OCI-LY7 (cell line): ENCODE measurements around the gene SEC24D. TPM values are rescaled to one million over a fixed set of nuclear protein-coding genes. Genes with fewer than 3 reads are reported as not detected.

Experiments
- BruUV-seq: library from RNA; stranded (reverse); fragments of 400-500 nt; replicated peaks from 2 replicates; lab custom pipeline; 2021; lab: Mats Ljungman, UMichigan
- CTCF ChIA-PET: fragments of 300-600 bp; sonication (Branson Sonifier 250); formaldehyde crosslinking; loops from one replicate; lab custom pipeline; 2022; ENCODE audit warnings: antibody characterized with exemption; ENCODE audit not compliant: unreplicated experiment; lab: Charles Lee
- POLR2A ChIA-PET: fragments of 300-600 bp; sonication (Branson Sonifier 250); formaldehyde crosslinking; loops from one replicate; lab custom pipeline; 2022; ENCODE audit warnings: antibody characterized with exemption; lab: Charles Lee
- DNase-seq: peaks from one replicate; pipeline ENCODE4 v3.0.0-alpha.2; 2015; ENCODE audit warnings: low spot score
- H2AFZ ChIP-seq: fragments of 200-600 bp; sonication (generic), shearing (Covaris generic); 2 replicates; pipeline ENCODE4 v1.6.1; 2014; ENCODE audit warnings: mild to moderate bottlenecking, antibody characterized with exemption, low read length, moderate library complexity
- H3K27ac ChIP-seq: fragments of 200-600 bp; sonication (generic); 2 replicates; pipeline ENCODE4 v1.5.1; 2014; ENCODE audit warnings: mixed run types, low read depth, mild to moderate bottlenecking, moderate library complexity, low read length, inconsistent platforms; ENCODE audit not compliant: poor library complexity, severe bottlenecking
- H3K36me3 ChIP-seq: fragments of 200-600 bp; sonication (generic); 2 replicates; pipeline ENCODE4 v1.6.1; 2014; ENCODE audit warnings: mild to moderate bottlenecking, antibody characterized with exemption, low read length, moderate library complexity, mixed read lengths; ENCODE audit not compliant: insufficient read depth
- H3K4me1 ChIP-seq: fragments of 200-600 bp; sonication (generic); 2 replicates; pipeline ENCODE4 v1.5.1; 2014; ENCODE audit warnings: mild to moderate bottlenecking, low read length; ENCODE audit not compliant: insufficient read depth, poor library complexity, severe bottlenecking
- H3K4me2 ChIP-seq: fragments of 200-600 bp; sonication (generic); 2 replicates; pipeline ENCODE4 v1.6.1; 2014; ENCODE audit warnings: mild to moderate bottlenecking, low read length
- H3K4me3 ChIP-seq: fragments of 200-600 bp; sonication (generic); 2 replicates; pipeline ENCODE4 v1.5.1; 2014; ENCODE audit warnings: mild to moderate bottlenecking, low read depth, low read length; ENCODE audit not compliant: poor library complexity, severe bottlenecking
- H3K79me2 ChIP-seq: fragments of 200-600 bp; sonication (generic); 2 replicates; pipeline ENCODE4 v1.6.1; 2016; ENCODE audit warnings: low read depth, mild to moderate bottlenecking, low read length, moderate library complexity, mixed read lengths; ENCODE audit not compliant: insufficient read depth
- H3K9me2 ChIP-seq: fragments of 200-600 bp; sonication (generic); 2 replicates; pipeline ENCODE4 v1.6.1; 2016; ENCODE audit warnings: mild to moderate bottlenecking, low read length, mixed read lengths; ENCODE audit not compliant: insufficient read depth
- H3K9me3 ChIP-seq: fragments of 200-600 bp; sonication (generic); 2 replicates; pipeline ENCODE4 v1.6.1; 2014; ENCODE audit warnings: mild to moderate bottlenecking, mixed run types, low read length, mixed read lengths
- H4K20me1 ChIP-seq: fragments of 200-600 bp; sonication (generic); 2 replicates; pipeline ENCODE4 v1.6.1; 2014; ENCODE audit warnings: mild to moderate bottlenecking, antibody characterized with exemption, low read length, moderate library complexity, mixed read lengths; ENCODE audit not compliant: insufficient read depth
- EZH2phosphoT487 ChIP-seq: fragments of 200-600 bp; sonication (generic); IDR thresholded peaks from 2 replicates; pipeline ENCODE4 v1.6.1; 2018; ENCODE audit warnings: low read depth, borderline replicate concordance, mild to moderate bottlenecking, mixed run types, antibody characterized with exemption, low read length, moderate library complexity, mixed read lengths
- intact Hi-C: fragments of 100-400 bp; cut with micrococcal nuclease; formaldehyde crosslinking; loops from one replicate; pipeline ENCODE4 v1.10.0; 2022; ENCODE audit not compliant: unreplicated experiment
- total RNA-seq, 2 experiments: library from RNA; depleted of rRNA in 1 of 2; stranded (reverse); fragments of >200 nt in 1 of 2; shearing (Covaris generic) in 1 of 2; gene quantifications; 2 replicates each; pipeline ENCODE4 v1.2.3, GENCODE V29; 2014 to 2022
- TF ChIP-seq, protein P1 (sequence below): fragments of 200-600 bp; sonication (generic); conservative IDR thresholded peaks from 2 replicates; pipeline ENCODE4 v1.5.1; 2014; ENCODE audit warnings: mild to moderate bottlenecking, antibody characterized with exemption, low read length, moderate library complexity, mixed read lengths

Gene SEC24D
- total RNA-seq, 2 experiments from 2014 or later: 15.1 to 56.1 TPM

DNA sequence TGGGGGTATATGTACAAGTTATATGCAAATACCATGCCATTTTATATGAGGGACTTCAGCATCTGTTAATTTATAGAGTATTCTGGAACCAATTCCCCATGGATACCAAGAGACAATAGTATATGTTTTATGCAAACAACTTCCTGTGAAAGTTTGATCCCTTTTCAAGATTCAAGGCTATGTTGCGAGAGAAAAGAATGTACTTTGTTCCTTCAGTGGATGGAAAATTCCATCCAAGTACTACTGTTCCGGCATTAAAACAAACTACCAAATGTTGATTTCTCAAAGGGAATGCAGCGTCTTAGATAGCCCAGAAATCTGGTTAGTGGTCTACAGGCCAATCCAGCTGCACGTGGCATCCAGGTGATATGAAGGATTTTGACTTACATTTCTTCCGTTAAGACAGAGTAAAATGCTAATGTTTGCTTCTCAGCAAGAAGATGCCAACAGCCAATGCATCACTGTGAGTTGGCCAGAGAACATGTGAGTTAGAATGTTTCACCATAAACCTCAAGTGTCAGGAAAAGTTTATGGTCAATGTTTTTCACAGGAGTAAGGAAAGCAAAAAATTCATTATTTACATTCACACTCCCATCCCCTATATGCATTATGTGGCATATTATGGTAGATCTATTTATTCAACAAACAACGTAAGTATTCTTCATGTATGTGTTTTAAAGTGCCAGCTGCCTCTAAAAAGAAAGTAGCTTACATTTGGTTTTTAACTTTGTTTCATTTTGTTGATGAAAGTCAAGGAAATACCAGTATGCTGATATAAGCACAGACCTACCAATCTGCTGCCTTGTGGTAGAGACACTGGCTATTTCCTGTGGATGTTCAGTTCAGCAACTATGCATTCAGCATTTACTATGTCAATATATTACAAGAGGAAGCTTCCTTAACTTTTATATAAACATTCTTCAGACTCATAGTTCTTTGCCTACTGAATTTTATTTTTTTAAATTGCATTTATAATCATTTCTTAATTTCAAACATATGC, 106.3 kb downstream of the SEC24D start:
- no peak for TF ChIP-seq EZH2phosphoT487
- TF ChIP-seq, protein P1, sequence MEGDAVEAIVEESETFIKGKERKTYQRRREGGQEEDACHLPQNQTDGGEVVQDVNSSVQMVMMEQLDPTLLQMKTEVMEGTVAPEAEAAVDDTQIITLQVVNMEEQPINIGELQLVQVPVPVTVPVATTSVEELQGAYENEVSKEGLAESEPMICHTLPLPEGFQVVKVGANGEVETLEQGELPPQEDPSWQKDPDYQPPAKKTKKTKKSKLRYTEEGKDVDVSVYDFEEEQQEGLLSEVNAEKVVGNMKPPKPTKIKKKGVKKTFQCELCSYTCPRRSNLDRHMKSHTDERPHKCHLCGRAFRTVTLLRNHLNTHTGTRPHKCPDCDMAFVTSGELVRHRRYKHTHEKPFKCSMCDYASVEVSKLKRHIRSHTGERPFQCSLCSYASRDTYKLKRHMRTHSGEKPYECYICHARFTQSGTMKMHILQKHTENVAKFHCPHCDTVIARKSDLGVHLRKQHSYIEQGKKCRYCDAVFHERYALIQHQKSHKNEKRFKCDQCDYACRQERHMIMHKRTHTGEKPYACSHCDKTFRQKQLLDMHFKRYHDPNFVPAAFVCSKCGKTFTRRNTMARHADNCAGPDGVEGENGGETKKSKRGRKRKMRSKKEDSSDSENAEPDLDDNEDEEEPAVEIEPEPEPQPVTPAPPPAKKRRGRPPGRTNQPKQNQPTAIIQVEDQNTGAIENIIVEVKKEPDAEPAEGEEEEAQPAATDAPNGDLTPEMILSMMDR: no peak
- ChIA-PET POLR2A (interaction anchor here (1.5 kb wide), 1 partner anchor 12 kb away, joined by 3 read pairs; no protein-coding TSS in a partner anchor), CTCF (no interaction called here)
- Histone ChIP-seq H3K79me2 (no peaks in the 10 kb centered on the region), H3K9me2 (no peaks in the 10 kb centered on the region), H2AFZ (no peak overlapping the region), H3K4me2 (no peak overlapping the region), H3K4me1 (peaks cover 4% of the 10 kb centered on the region), H3K9me3 (no peaks in the 10 kb centered on the region), H3K36me3 (peaks cover 85% of the 10 kb centered on the region), H3K4me3 (no peak overlapping the region), H3K27ac (no peak overlapping the region), H4K20me1 (no peaks in the 10 kb centered on the region)
- BruUV-seq: no TSS peak
- intact Hi-C loops: no loop called here
- no peak for DNase-seq

DNA sequence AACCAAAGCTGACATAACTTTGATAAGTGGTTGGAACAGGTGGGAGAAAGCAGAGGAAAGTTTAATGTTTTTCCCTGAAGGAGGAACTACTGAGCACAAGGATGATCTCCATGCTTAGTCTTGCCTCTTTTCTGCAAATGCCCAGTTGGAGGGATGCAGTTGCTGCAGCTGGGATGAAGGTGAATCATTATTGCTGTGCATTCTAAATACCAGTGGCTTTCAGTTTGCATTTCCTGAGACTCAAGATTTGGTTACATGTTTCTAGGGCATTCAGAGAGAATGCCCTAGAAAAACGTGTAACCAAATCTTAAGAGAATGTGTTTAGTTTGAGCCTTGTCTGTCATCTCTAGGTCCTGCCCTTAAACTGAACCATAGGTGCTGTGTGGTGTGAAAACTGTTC, 108.6 kb downstream of the SEC24D start:
- Histone ChIP-seq H3K9me3 (no peaks in the 10 kb centered on the region), H3K4me2 (no peak overlapping the region), H3K4me1 (peaks cover 4% of the 10 kb centered on the region), H3K9me2 (no peaks in the 10 kb centered on the region), H3K79me2 (no peaks in the 10 kb centered on the region), H2AFZ (no peak overlapping the region), H4K20me1 (no peaks in the 10 kb centered on the region), H3K4me3 (no peak overlapping the region), H3K27ac (no peak overlapping the region), H3K36me3 (peaks cover 87% of the 10 kb centered on the region)
- POLR2A ChIA-PET: interaction anchor here (1.0 to 1.4 kb wide), 4 partner anchors 10 to 33 kb away, joined by 3 to 6 read pairs (median 5); no protein-coding TSS in a partner anchor
- TF ChIP-seq, protein P1: no peak
- no peak for TF ChIP-seq EZH2phosphoT487
- no peak for DNase-seq
- intact Hi-C loops: no loop called here
- BruUV-seq: no TSS peak
- CTCF ChIA-PET: no interaction called here

DNA sequence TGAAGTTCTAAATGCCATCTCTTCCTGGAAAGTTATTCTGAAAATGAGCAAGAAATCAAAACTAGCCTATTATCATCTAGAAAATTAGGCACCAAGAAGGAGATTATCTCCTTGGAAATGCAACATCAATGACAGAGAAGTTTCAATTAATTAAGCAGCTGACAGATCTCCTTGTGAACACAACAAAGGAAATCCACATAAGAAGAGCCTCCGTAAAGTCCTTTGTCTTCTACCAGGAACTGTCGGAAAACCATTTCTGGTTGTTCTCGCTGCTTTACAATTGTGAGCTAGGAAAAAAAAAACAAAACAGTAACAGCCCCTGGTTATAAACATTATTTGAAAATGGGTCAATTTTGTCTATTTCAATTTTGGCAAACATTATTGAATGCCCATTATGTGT, 112.6 kb downstream of the SEC24D start:
- Histone ChIP-seq H4K20me1 (no peaks in the 10 kb centered on the region), H3K27ac (no peak overlapping the region), H2AFZ (no peak overlapping the region), H3K4me2 (no peak overlapping the region), H3K4me3 (no peak overlapping the region), H3K79me2 (no peaks in the 10 kb centered on the region), H3K36me3 (peaks cover 59% of the 10 kb centered on the region), H3K9me2 (no peaks in the 10 kb centered on the region), H3K4me1 (peaks cover 4% of the 10 kb centered on the region), H3K9me3 (no peaks in the 10 kb centered on the region)
- no peak for DNase-seq
- ChIA-PET POLR2A (interaction anchor here (1.5 kb wide), 1 partner anchor 22 kb away, joined by 3 read pairs; no protein-coding TSS in a partner anchor), CTCF (no interaction called here)
- TF ChIP-seq EZH2phosphoT487: no peak
- TF ChIP-seq, protein P1: no peak
- BruUV-seq: no TSS peak
- intact Hi-C loops: no loop called here
